Adipocyte (in vitro differentiated cells): ENCODE results near the gene ATP6AP1.

ENCODE experiments used
- DNase-seq: peaks from one replicate; pipeline ENCODE4 v3.0.0-alpha.2; 2015; ENCODE audit warnings: low read depth
- H3K27me3 ChIP-seq: replicated peaks from 2 replicates; pipeline ENCODE4 v1.7.0; 2013; ENCODE audit warnings: mild to moderate bottlenecking, low read length, moderate library complexity; ENCODE audit not compliant: control insufficient read depth, insufficient read depth
- H3K36me3 ChIP-seq: 2 replicates; pipeline ENCODE4 v1.7.0; 2013; ENCODE audit warnings: low read length, mild to moderate bottlenecking, moderate library complexity; ENCODE audit not compliant: control insufficient read depth, insufficient read depth, severe bottlenecking
- H3K4me1 ChIP-seq: 2 replicates; pipeline ENCODE4 v1.7.0; 2013; ENCODE audit warnings: mild to moderate bottlenecking, low read length, moderate library complexity; ENCODE audit not compliant: control insufficient read depth, insufficient read depth
- H3K4me3 ChIP-seq: 2 replicates; pipeline ENCODE4 v1.7.0; 2013; ENCODE audit warnings: mild to moderate bottlenecking, low read length, moderate library complexity
- H3K9ac ChIP-seq: 2 replicates; pipeline ENCODE4 v1.7.0; 2013; ENCODE audit warnings: mild to moderate bottlenecking, low read length, moderate library complexity
- H3K9me3 ChIP-seq: 2 replicates; pipeline ENCODE4 v1.7.0; 2013; ENCODE audit warnings: mild to moderate bottlenecking, low read length, moderate library complexity; ENCODE audit not compliant: control insufficient read depth

ATP6AP1 gene, protein sequence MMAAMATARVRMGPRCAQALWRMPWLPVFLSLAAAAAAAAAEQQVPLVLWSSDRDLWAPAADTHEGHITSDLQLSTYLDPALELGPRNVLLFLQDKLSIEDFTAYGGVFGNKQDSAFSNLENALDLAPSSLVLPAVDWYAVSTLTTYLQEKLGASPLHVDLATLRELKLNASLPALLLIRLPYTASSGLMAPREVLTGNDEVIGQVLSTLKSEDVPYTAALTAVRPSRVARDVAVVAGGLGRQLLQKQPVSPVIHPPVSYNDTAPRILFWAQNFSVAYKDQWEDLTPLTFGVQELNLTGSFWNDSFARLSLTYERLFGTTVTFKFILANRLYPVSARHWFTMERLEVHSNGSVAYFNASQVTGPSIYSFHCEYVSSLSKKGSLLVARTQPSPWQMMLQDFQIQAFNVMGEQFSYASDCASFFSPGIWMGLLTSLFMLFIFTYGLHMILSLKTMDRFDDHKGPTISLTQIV

DNA sequence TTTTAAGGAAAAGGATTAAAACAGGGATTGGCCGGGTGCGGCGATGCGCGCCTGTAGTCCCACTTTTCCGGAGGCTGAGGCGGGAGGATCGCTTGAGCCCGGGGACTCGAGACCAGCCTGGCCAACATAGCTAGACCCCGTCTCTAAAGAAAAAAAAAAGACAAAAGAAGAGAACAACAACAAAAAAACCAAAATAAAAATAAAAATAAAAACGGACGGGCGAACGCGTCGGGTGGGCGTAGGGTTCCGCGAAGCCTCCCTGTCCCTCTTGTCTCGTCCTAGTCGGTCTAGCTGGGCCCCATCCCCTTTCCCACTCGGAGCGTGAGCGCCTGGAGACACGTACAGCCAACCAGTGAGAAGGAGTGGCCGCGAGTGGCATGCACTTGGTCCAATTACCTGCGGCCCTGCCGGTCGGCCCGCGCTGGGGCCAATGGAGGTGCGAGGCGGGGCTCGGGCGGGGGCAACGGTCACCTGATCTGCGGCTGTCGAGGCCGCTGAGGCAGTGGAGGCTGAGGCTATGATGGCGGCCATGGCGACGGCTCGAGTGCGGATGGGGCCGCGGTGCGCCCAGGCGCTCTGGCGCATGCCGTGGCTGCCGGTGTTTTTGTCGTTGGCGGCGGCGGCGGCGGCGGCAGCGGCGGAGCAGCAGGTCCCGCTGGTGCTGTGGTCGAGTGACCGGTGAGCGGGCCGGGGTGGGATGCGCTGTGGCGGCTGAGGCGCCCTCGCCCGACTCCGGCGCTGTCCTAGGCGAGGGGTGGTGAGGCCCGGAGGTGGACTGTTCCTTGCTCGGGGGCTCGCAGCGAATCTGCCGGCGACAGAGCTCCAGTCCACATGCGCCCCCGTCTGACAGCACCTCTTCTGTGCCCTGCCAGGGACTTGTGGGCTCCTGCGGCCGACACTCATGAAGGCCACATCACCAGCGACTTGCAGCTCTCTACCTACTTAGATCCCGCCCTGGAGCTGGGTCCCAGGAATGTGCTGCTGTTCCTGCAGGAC, at the start of gene ATP6AP1:
Gene ATP6AP1 (plus strand): TSS at position 502 of the 996 bp plus-strand sequence. CDS start 16 bp downstream, at position 518.
- H3K4me1 ChIP-seq = peaks cover 18% of the 10 kb centered on the region
- no peaks in the 10 kb centered on the region for H3K9me3 ChIP-seq
- peak; percentile 94 for DNase-seq
- peaks cover 6% of the 10 kb centered on the region for H3K27me3 ChIP-seq
- H3K9ac ChIP-seq = peak within 1 kb of the TSS; percentile 84
- H3K36me3 ChIP-seq = peaks cover 7% of the 10 kb centered on the region
- H3K4me3 ChIP-seq = peak within 1 kb of the TSS; percentile 82

DNA sequence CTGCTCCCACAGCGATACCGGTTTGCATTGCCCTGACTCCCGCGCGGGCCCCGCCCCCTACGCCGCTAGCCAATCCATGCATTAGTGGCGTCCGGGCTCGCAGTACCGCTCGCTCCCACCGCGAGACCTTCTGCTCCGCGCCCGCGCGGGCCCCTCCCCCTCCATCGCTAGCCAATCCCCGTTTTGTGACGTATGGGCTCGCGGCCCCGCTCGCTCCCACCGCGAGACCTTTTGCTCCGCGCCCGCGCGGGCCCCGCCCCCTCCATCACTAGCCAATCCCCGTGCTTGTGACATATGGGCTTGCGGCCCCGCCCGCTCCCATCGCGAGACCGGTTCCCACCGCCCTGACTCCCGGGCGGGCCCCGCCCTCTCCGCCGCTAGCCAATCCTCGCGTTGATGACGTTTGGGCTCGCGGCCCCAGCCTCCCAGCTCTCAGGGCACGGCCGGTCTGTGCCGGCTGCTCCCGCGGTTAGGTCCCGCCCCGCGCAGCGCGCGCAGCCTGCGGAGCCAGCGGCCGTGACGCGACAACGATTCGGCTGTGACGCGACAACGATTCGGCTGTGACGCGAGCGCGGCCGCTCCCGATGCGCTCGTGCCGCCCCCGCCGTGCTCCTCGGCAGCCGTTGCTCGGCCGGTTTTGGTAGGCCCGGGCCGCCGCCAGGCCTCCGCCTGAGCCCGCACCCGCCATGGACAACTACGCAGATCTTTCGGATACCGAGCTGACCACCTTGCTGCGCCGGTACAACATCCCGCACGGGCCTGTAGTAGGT, 49.5 kb upstream of the ATP6AP1 start, which contains the start of gene EMD:
Gene EMD (plus strand): TSS at position 497 of the 770 bp plus-strand sequence. CDS start 190 bp downstream, at position 687.
- peak; percentile 96 for DNase-seq
- no peaks in the 10 kb centered on the region for H3K27me3 ChIP-seq
- peak within 1 kb of the TSS; percentile 86 for H3K4me3 ChIP-seq
- peaks cover 12% of the 10 kb centered on the region for H3K4me1 ChIP-seq
- H3K36me3 ChIP-seq = peaks cover 2% of the 10 kb centered on the region
- peak within 1 kb of the TSS; percentile 94 for H3K9ac ChIP-seq
- no peaks in the 10 kb centered on the region for H3K9me3 ChIP-seq

DNA sequence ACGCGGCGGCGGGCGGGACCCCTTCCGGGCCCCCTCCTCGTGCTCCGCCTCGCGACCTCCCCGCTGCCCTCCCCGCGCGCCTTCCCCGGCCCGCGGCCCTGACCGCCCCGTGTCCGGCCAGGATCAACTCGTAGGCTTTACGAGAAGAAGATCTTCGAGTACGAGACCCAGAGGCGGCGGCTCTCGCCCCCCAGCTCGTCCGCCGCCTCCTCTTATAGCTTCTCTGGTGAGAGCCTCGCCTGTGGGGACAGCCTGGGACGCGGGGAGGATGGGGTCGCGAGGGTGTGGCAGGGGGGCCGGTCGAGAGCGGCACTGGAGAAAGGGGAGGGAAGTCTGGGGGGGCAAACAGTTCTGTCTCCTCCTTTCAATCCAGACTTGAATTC, 48.9 kb upstream of the ATP6AP1 start:
- Histone ChIP-seq H3K4me1 (peaks cover 10% of the 10 kb centered on the region), H3K27me3 (no peaks in the 10 kb centered on the region)
- DNase-seq = no peak

DNA sequence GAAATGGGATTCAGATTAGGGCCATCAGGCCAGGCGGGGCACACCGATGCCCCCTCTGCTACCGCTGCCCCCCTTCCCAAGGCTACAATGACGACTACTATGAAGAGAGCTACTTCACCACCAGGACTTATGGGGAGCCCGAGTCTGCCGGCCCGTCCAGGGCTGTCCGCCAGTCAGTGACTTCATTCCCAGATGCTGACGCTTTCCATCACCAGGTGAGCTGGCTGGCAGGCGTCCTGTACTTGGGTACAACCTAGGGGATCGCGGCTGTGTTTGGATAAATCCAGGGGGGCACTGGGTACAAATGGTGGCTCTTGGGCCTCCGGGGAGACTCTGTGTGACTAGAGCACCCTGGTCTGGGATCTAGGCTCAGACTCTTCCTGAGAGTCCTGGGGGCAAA, 48.3 kb upstream of the ATP6AP1 start:
- Histone ChIP-seq H3K9me3 (no peaks in the 10 kb centered on the region), H3K4me1 (peaks cover 10% of the 10 kb centered on the region)

More for the DNA sequence above, 48.9 kb upstream of the ATP6AP1 start:
- H3K36me3 ChIP-seq = peaks cover 2% of the 10 kb centered on the region
- H3K9me3 ChIP-seq = no peaks in the 10 kb centered on the region
- peak overlapping the region; percentile 94 for H3K9ac ChIP-seq
- peak overlapping the region; percentile 86 for H3K4me3 ChIP-seq

DNA sequence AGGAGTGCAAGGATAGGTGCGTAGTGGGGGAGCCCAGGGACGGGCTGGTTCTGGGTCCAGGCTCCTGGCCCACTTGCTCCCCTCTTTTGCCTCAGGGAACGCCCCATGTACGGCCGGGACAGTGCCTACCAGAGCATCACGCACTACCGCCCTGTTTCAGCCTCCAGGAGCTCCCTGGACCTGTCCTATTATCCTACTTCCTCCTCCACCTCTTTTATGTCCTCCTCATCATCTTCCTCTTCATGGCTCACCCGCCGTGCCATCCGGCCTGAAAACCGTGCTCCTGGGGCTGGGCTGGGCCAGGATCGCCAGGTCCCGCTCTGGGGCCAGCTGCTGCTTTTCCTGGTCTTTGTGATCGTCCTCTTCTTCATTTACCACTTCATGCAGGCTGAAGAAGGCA, 47.7 kb upstream of the ATP6AP1 start:
- no peak for DNase-seq
- Histone ChIP-seq H3K4me3 (peak overlapping the region; percentile 86), H3K4me1 (peaks cover 10% of the 10 kb centered on the region), H3K9me3 (no peaks in the 10 kb centered on the region), H3K9ac (peak overlapping the region; percentile 94), H3K36me3 (peaks cover 2% of the 10 kb centered on the region), H3K27me3 (no peaks in the 10 kb centered on the region)

More for the DNA sequence above, 48.3 kb upstream of the ATP6AP1 start:
- peaks cover 2% of the 10 kb centered on the region for H3K36me3 ChIP-seq
- H3K27me3 ChIP-seq = no peaks in the 10 kb centered on the region
- peak overlapping the region; percentile 94 for H3K9ac ChIP-seq
- H3K4me3 ChIP-seq = peak overlapping the region; percentile 86
- DNase-seq = peak; percentile 36

DNA sequence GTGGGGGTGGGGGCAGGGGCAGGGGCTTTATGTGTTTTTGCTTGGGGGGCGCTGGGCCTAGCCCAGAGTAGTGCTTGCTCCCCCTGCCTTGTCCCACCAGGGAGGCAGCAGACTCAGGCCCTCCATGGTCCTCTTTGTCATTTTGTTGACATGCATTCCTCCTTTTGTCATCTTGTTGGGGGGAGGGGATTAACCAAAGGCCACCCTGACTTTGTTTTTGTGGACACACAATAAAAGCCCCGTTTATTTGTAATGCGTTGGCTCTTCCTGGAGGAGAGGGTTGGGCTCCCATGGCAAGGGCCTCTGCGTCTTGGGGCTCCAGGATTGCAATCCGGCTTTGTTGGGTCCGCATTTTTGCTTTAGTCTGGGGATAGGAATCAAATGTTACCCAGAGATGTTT, 47.2 kb upstream of the ATP6AP1 start:
- Histone ChIP-seq H3K9ac (no peak overlapping the region), H3K4me3 (no peak overlapping the region), H3K9me3 (no peaks in the 10 kb centered on the region), H3K36me3 (peaks cover 2% of the 10 kb centered on the region), H3K4me1 (peaks cover 10% of the 10 kb centered on the region), H3K27me3 (no peaks in the 10 kb centered on the region)
- no peak for DNase-seq

DNA sequence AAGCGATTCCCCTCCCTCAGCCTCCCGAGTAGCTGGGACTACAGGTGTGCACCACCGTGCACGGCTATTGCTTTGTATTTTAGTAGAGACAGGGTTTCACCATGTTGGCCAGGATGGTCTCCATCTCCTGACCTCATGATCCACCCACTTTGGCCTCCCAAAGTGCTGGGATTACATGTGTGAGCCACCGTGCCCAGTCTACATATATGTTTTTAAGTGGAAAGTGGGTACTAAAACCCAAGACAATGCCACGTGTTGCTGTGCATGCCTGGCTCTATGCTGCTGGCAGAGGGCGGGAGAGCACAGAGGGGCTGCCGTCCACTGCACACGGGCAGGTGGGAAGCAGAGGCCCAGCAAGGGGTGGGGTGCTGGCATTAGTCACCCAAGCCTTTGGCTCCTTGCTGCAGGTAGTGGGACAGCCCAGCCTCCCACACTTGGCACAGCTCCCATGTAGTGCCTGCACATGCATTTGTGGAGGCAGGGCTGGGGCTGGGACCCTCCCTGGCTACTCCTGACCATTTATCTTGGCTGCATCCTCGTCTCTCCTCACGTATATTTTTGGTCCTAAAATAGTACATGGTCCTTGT, 45.9 kb upstream of the ATP6AP1 start:
- no peak for DNase-seq
- H3K36me3 ChIP-seq = peaks cover 2% of the 10 kb centered on the region
- H3K4me1 ChIP-seq = peaks cover 7% of the 10 kb centered on the region
- no peak overlapping the region for H3K9ac ChIP-seq
- H3K27me3 ChIP-seq = no peaks in the 10 kb centered on the region
- no peaks in the 10 kb centered on the region for H3K9me3 ChIP-seq
- no peak overlapping the region for H3K4me3 ChIP-seq

DNA sequence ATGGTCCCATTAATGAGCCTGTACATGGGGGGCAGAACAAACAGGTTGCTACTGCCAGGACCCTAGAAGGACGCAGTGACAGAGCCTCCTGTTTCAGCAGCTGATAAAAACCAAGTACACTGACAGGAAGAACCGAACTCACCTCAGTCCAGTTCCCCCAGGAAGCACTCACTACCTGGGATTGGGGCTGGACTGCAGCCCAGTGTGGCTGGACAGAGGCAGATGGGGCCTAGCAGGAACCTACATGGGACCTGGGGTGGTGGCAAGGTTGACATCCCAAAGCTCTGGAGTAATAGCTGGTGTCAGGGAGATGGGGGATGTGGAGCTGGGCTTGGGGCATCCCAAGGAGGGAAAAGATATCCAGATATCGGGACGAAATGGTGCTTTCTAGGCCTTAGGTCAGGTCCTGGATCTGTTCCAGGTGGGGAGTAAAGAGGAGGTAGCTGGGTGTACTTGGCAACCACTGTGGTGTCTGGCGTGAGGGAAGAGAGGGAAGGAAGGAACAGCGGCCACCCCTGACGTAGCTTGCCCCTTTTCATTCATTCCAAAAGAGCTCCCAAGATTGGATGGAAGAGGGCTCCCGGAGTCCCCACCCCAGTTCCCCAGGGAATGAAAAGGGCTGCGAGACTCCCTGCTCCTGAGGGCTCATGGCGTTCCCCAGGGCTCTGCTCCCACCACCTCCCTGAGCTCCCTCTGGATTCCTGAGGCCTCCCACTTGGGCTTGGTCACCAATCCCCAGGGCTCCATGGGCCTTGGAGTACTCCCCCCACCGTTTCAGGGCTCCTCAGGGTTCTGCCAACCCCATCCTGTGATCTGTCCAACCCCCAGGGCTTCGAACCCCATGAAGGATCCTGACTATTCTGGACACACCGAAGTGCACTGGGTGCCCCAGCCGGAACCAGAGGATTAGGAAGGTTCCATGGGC, 44.9 kb upstream of the ATP6AP1 start:
- Histone ChIP-seq H3K4me3 (no peak overlapping the region), H3K27me3 (no peaks in the 10 kb centered on the region), H3K4me1 (peaks cover 4% of the 10 kb centered on the region), H3K9ac (no peak overlapping the region), H3K9me3 (no peaks in the 10 kb centered on the region), H3K36me3 (peaks cover 2% of the 10 kb centered on the region)
- no peak for DNase-seq

DNA sequence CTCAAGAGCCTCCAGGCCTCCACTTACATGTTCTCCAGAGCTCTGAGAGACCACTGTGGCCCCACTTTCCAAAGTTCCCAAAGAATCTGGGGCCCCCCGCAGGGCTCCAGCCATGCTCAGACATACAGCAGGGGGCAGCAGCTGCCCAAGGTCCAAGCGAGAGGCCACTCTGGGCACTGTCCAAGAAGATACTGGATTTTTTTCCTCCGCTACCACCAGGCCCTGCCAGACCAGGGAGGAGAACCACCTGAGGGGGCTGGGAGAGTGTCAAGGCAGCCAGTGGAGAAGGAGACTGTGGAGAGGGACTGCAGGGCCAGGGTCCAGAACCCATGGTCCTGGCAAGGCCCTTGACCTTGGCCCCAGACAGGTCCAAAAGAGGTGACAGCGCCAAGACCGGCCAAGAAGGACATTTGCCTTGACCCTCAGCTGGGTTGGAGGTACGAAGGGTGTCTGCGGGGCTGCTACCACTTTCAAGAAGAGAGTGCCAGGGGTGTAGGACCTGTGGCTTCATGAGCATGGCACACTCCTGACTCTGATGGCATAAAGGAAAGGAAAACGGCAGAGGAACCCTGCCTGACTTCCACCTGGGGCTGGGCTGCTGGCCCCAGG, 44.1 kb upstream of the ATP6AP1 start:
- H3K4me1 ChIP-seq = peaks cover 4% of the 10 kb centered on the region
- no peak overlapping the region for H3K4me3 ChIP-seq
- DNase-seq = no peak
- no peak overlapping the region for H3K9ac ChIP-seq
- no peaks in the 10 kb centered on the region for H3K9me3 ChIP-seq
- no peaks in the 10 kb centered on the region for H3K27me3 ChIP-seq
- H3K36me3 ChIP-seq = peaks cover 2% of the 10 kb centered on the region
